K562 (cell line): ENCODE data around the gene FAM171A1. TPM values are rescaled to one million over a fixed set of nuclear protein-coding genes. Genes with fewer than 3 reads are reported as not detected.

ENCODE experiments used
- ATF1 ChIP-seq, 2 experiments: fragments of 450-650 bp in 1 of 2; IDR thresholded peaks; 2 replicates each; pipeline ENCODE4 v1.6.1; 2016; ENCODE audit warnings: missing compliant biosample characterization in 1 of 2, missing genetic modification characterization in 1 of 2
- ATF7 ChIP-seq: fragments of 450-650 bp; IDR thresholded peaks from 2 replicates; pipeline ENCODE4 v1.7.1; 2014; ENCODE audit warnings: mild to moderate bottlenecking, moderate library complexity
- BRCA1 ChIP-seq, 2 experiments: fragments of 450-650 bp in 1 of 2; sonication (generic) in 1 of 2; formaldehyde crosslinking in 1 of 2; IDR thresholded peaks; 2 replicates each; pipeline versions ENCODE4 v1.5.0 to v1.6.1; 2017 to 2020; ENCODE audit warnings: mild to moderate bottlenecking in 1 of 2, missing genetic modification reagents in 1 of 2
- CTBP1 ChIP-seq: fragments of 450-650 bp; IDR thresholded peaks from 2 replicates; pipeline ENCODE4 v1.6.1; 2016; ENCODE audit warnings: borderline replicate concordance
- DPF2 ChIP-seq: fragments of 450-650 bp; IDR thresholded peaks from 2 replicates; pipeline ENCODE4 v1.6.1; 2016
- GATAD2A ChIP-seq: fragments of 450-650 bp; IDR thresholded peaks from 2 replicates; pipeline ENCODE4 v1.6.1; 2017
- JUNB ChIP-seq: fragments of 450-650 bp; formaldehyde crosslinking; conservative IDR thresholded peaks from 2 replicates; pipeline ENCODE4 v1.4.0; 2020; ENCODE audit warnings: mild to moderate bottlenecking
- L3MBTL2 ChIP-seq: fragments of 450-650 bp; IDR thresholded peaks from 2 replicates; pipeline ENCODE4 v1.6.1; 2016; ENCODE audit warnings: mild to moderate bottlenecking, moderate library complexity
- LCOR ChIP-seq: sonication (generic); formaldehyde crosslinking; IDR thresholded peaks from 2 replicates; pipeline ENCODE4 v1.8.0; 2022; ENCODE audit warnings: mild to moderate bottlenecking, missing genetic modification reagents
- POLR2G ChIP-seq: fragments of 200-400 bp; formaldehyde crosslinking; IDR thresholded peaks from 2 replicates; pipeline ENCODE4 v1.6.1; 2017; ENCODE audit warnings: low read depth, mild to moderate bottlenecking, antibody characterized with exemption, low read length, moderate library complexity
- PURB ChIP-seq: sonication (generic); formaldehyde crosslinking; IDR thresholded peaks from 2 replicates; pipeline ENCODE4 v1.9.0; 2021; ENCODE audit warnings: low read depth, mild to moderate bottlenecking, missing genetic modification reagents
- RAD21 ChIP-seq, 2 experiments: fragments of 250-450 bp in 1 of 2; fragments of 450-650 bp in 1 of 2; sonication (Bioruptor Pico) in 1 of 2; formaldehyde crosslinking in 1 of 2; IDR thresholded peaks in 1 of 2; conservative IDR thresholded peaks in 1 of 2; 2 replicates each; pipeline versions ENCODE4 v1.4.0 to v1.8.0; 2020 to 2022; ENCODE audit warnings: mild to moderate bottlenecking in 2 of 2, moderate library complexity in 1 of 2
- TAL1 ChIP-seq: fragments of 450-650 bp; IDR thresholded peaks from 2 replicates; pipeline ENCODE4 v1.6.1; 2016; ENCODE audit warnings: mild to moderate bottlenecking
- TCF3 ChIP-seq: sonication (generic); formaldehyde crosslinking; IDR thresholded peaks from 2 replicates; pipeline ENCODE4 v1.4.0; 2020; ENCODE audit warnings: mild to moderate bottlenecking, missing genetic modification reagents
- TEAD4 ChIP-seq, 2 experiments: sonication (generic) in 1 of 2; formaldehyde crosslinking in 1 of 2; IDR thresholded peaks; 2 replicates each; pipeline versions ENCODE4 v1.6.1 to v1.8.0; 2012 to 2022; ENCODE audit warnings: borderline replicate concordance in 1 of 2, inconsistent platforms in 1 of 2, low read length in 1 of 2, mild to moderate bottlenecking in 1 of 2, missing genetic modification reagents in 1 of 2
- ZNF184 ChIP-seq: sonication (generic); formaldehyde crosslinking; IDR thresholded peaks from 2 replicates; pipeline ENCODE4 v1.5.0; 2020; ENCODE audit warnings: missing genetic modification reagents
- ZNF644 ChIP-seq: fragments of 200-800 bp; sonication (Bioruptor generic); IDR thresholded peaks from 2 replicates; pipeline ENCODE4 v1.6.1; 2016; ENCODE audit warnings: low read depth, missing genetic modification characterization, missing compliant biosample characterization
- ZSCAN29 ChIP-seq: fragments of 450-650 bp; IDR thresholded peaks from 2 replicates; pipeline ENCODE4 v1.6.1; 2017
- polyA plus RNA-seq, 8 experiments: library from polyadenylated mRNA; depleted of rRNA in 4 of 8; stranded (reverse) in 5 of 8; unstranded in 3 of 8; fragments of >200 nt; fragmentation: Nextera tagmentation in 2 of 8; fragmentation: Illumina TruSeq in 1 of 8; extraction: Ambion mirVana in 2 of 8; extraction: Trizol in 1 of 8; gene quantifications; 2 replicates each; pipeline versions ENCODE4 v1.2.1 to v1.2.3, GENCODE V29; 2011 to 2014; ENCODE audit warnings: inconsistent platforms in 1 of 8, missing spikeins in 1 of 8
- total RNA-seq, 7 experiments: library from RNA; depleted of rRNA in 6 of 7; stranded (reverse); fragments of >200 nt in 6 of 7; fragmentation: Illumina TruSeq in 2 of 7; extraction: Trizol in 2 of 7; gene quantifications; 2 replicates each; pipeline versions ENCODE4 v1.2.1 to v1.2.3, GENCODE V29; 2011 to 2021; ENCODE audit warnings: low replicate concordance in 1 of 7
- TF ChIP-seq, protein P1 (sequence below): IDR thresholded peaks from 2 replicates; pipeline ENCODE4 v1.6.1; 2012; ENCODE audit warnings: low read depth, low read length, improper control_type of control experiment, borderline replicate concordance
- TF ChIP-seq, protein P2 (sequence below): sonication (generic); formaldehyde crosslinking; IDR thresholded peaks from 2 replicates; pipeline ENCODE4 v1.8.1; 2023; ENCODE audit warnings: mild to moderate bottlenecking, missing genetic modification reagents
- TF ChIP-seq, protein P3 (sequence below): sonication (generic); formaldehyde crosslinking; IDR thresholded peaks from 2 replicates; pipeline ENCODE4 v1.8.1; 2022; ENCODE audit warnings: missing genetic modification reagents

Gene FAM171A1
- total and polyA plus RNA-seq, 9 of the 15 experiments (the other 6 are each of a cell fraction or from before 2014, with no cell fraction given): 0.51 to 8.2 (median 4.8) TPM

DNA sequence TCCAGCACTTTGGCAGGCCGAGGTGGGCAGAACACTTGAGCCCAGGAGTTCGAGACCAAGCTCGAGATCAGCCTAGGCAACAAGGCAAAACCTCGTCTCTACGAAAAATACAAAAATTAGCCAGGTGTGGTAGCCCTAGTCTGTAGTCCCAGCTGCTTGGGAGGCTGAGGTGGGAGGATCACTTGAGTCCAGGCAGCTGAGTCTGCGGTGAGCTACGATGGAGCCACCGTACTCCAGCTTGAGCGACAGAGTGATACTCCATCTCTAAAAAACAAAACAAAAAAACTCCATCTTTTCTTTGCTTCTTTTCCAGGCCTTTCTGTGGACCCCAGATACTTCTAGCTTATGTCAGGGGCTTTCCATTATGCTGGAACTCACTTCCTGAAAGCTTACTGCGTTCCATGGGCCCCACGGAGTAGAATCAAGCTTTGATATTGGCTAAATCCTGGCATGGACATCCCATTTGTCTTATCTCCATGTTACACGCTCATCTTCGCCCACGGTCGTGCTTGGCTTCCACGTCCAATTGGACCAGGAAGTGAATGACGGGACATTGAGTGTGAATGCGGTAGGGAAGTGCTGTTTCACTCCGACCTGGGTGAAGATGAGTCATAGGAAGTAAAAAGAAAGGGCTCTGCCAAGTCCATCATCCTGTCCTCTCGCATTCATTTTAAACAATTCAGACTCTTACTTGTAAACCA is 45.7 kb downstream of the FAM171A1 start (continued):
- TF ChIP-seq PURB (CRISPR knock-in tag): no peak
- peak; percentile 71; the same call in 1 of the 2 replicates for TF ChIP-seq ZNF644
- TF ChIP-seq TCF3 (CRISPR knock-in tag): peak; percentile 66; the same call in 1 of the 2 replicates
- TF ChIP-seq TEAD4 (IDR thresholded peaks at IDR 0.05; ENCODE audit: low read length): peak; percentile 53; the same call in 1 of the 2 replicates
- no peak for TF ChIP-seq TEAD4 (CRISPR knock-in tag; IDR thresholded peaks at IDR 0.05; ENCODE audit: borderline replicate concordance)
- TF ChIP-seq, protein P1, sequence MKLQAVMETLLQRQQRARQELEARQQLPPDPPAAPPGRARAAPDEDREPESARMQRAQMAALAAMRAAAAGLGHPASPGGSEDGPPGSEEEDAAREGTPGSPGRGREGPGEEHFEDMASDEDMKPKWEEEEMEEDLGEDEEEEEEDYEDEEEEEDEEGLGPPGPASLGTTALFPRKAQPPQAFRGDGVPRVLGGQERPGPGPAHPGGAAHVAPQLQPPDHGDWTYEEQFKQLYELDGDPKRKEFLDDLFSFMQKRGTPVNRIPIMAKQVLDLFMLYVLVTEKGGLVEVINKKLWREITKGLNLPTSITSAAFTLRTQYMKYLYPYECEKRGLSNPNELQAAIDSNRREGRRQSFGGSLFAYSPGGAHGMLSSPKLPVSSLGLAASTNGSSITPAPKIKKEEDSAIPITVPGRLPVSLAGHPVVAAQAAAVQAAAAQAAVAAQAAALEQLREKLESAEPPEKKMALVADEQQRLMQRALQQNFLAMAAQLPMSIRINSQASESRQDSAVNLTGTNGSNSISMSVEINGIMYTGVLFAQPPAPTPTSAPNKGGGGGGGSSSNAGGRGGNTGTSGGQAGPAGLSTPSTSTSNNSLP: peak; percentile 38; the same call in 1 of the 2 replicates
- TF ChIP-seq POLR2G: no peak
- TF ChIP-seq L3MBTL2: peak; percentile 75
- TF ChIP-seq, protein P2, sequence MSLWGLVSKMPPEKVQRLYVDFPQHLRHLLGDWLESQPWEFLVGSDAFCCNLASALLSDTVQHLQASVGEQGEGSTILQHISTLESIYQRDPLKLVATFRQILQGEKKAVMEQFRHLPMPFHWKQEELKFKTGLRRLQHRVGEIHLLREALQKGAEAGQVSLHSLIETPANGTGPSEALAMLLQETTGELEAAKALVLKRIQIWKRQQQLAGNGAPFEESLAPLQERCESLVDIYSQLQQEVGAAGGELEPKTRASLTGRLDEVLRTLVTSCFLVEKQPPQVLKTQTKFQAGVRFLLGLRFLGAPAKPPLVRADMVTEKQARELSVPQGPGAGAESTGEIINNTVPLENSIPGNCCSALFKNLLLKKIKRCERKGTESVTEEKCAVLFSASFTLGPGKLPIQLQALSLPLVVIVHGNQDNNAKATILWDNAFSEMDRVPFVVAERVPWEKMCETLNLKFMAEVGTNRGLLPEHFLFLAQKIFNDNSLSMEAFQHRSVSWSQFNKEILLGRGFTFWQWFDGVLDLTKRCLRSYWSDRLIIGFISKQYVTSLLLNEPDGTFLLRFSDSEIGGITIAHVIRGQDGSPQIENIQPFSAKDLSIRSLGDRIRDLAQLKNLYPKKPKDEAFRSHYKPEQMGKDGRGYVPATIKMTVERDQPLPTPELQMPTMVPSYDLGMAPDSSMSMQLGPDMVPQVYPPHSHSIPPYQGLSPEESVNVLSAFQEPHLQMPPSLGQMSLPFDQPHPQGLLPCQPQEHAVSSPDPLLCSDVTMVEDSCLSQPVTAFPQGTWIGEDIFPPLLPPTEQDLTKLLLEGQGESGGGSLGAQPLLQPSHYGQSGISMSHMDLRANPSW (CRISPR knock-in tag): no peak
- peak; percentile 82; the same call in 1 of the 2 replicates for TF ChIP-seq CTBP1
- TF ChIP-seq RAD21 (CRISPR knock-in tag; conservative IDR thresholded peaks at IDR 0.05 in 1 of 2, IDR thresholded peaks at IDR 0.05 in 1 of 2): 0 out of 4 replicates have a peak, but pooled peaks of 1 of the 2 experiments have one; percentile 9
- TF ChIP-seq GATAD2A: peak; percentile 44; the same call in 1 of the 2 replicates
- TF ChIP-seq JUNB: peak; percentile 88
- TF ChIP-seq BRCA1 (IDR thresholded peaks at IDR 0.05): no peak
- no peak for TF ChIP-seq BRCA1 (CRISPR knock-in tag; IDR thresholded peaks at IDR 0.05)
- TF ChIP-seq ATF7: peak; percentile 47; the same call in 1 of the 2 replicates
- TF ChIP-seq LCOR (CRISPR knock-in tag): 0 out of 2 replicates have a peak, but pooled peaks have one; percentile 29
- TF ChIP-seq TAL1: peak; percentile 26; the same call in 1 of the 2 replicates
- TF ChIP-seq, protein P3, sequence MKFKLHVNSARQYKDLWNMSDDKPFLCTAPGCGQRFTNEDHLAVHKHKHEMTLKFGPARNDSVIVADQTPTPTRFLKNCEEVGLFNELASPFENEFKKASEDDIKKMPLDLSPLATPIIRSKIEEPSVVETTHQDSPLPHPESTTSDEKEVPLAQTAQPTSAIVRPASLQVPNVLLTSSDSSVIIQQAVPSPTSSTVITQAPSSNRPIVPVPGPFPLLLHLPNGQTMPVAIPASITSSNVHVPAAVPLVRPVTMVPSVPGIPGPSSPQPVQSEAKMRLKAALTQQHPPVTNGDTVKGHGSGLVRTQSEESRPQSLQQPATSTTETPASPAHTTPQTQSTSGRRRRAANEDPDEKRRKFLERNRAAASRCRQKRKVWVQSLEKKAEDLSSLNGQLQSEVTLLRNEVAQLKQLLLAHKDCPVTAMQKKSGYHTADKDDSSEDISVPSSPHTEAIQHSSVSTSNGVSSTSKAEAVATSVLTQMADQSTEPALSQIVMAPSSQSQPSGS (CRISPR knock-in tag): no peak
- TF ChIP-seq ATF1 (CRISPR knock-in tag; IDR thresholded peaks at IDR 0.05): no peak
- TF ChIP-seq ATF1 (tag; IDR thresholded peaks at IDR 0.05): peak; percentile 60
- no peak for TF ChIP-seq ZNF184 (CRISPR knock-in tag)
- peak; percentile 86 for TF ChIP-seq DPF2
- TF ChIP-seq ZSCAN29: no peak
